Ishikawa (cell line): ENCODE data around the gene TPM1.

Source experiments
- CEBPB ChIP-seq: IDR thresholded peaks from 2 replicates; pipeline ENCODE4 v1.6.1; 2012
- CREB1 ChIP-seq: IDR thresholded peaks from 2 replicates; pipeline ENCODE4 v1.6.1; 2012; ENCODE audit warnings: low read depth
- EGR1 ChIP-seq: IDR thresholded peaks from 2 replicates; pipeline ENCODE4 v1.6.1; 2012
- EP300 ChIP-seq: IDR thresholded peaks from 2 replicates; pipeline ENCODE4 v1.6.1; 2012; ENCODE audit warnings: borderline replicate concordance
- FOXM1 ChIP-seq: IDR thresholded peaks from 2 replicates; pipeline ENCODE4 v1.6.1; 2012; ENCODE audit warnings: low read depth, borderline replicate concordance
- MAX ChIP-seq: IDR thresholded peaks from 2 replicates; pipeline ENCODE4 v1.6.1; 2012
- NFIC ChIP-seq: IDR thresholded peaks from 2 replicates; pipeline ENCODE4 v1.6.1; 2012
- RAD21 ChIP-seq: IDR thresholded peaks from 2 replicates; pipeline ENCODE4 v1.6.1; 2012; ENCODE audit warnings: low read depth
- TAF1 ChIP-seq: IDR thresholded peaks from 2 replicates; pipeline ENCODE4 v1.6.1; 2012; ENCODE audit warnings: low read depth, mild to moderate bottlenecking
- TCF12 ChIP-seq: IDR thresholded peaks from 2 replicates; pipeline ENCODE4 v1.6.1; 2012; ENCODE audit warnings: low read depth
- TEAD4 ChIP-seq: IDR thresholded peaks from 2 replicates; pipeline ENCODE4 v1.6.1; 2012
- YY1 ChIP-seq: IDR thresholded peaks from 2 replicates; pipeline ENCODE4 v1.6.1; 2012; ENCODE audit warnings: low read depth
- ZBTB7A ChIP-seq: IDR thresholded peaks from 2 replicates; pipeline ENCODE4 v1.6.1; 2012; ENCODE audit warnings: low read depth
- TF ChIP-seq, protein P1 (sequence below): IDR thresholded peaks from 2 replicates; pipeline ENCODE4 v1.6.1; 2012
- TF ChIP-seq, protein P2 (sequence below): IDR thresholded peaks from 2 replicates; pipeline ENCODE4 v1.6.1; 2012; ENCODE audit warnings: low read depth, mild to moderate bottlenecking

The TPM1 gene

DNA sequence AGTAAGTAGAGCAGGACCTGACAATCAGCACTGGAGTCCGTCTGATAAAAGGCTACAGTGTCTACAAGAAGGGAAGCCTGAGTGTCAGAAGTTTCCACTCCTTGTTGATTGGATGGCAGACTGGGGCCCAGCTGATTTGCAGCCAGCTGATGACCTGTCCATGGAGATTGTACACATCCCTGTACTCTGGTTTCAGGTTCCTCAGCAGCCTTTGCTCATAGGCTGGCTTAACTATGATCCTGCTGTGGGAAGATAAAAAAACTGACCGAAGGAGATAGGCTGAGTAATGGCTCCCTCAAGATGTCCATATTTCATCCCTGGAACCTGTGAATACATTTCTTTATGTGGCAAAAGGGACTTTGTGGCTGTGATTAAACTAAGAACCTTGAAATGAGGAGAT, 67.4 kb downstream of the TPM1 start:
- no peak for TF ChIP-seq EP300
- TF ChIP-seq TAF1 = no peak
- TF ChIP-seq, protein P1, sequence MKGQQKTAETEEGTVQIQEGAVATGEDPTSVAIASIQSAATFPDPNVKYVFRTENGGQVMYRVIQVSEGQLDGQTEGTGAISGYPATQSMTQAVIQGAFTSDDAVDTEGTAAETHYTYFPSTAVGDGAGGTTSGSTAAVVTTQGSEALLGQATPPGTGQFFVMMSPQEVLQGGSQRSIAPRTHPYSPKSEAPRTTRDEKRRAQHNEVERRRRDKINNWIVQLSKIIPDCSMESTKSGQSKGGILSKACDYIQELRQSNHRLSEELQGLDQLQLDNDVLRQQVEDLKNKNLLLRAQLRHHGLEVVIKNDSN = no peak
- TF ChIP-seq ZBTB7A = no peak
- no peak for TF ChIP-seq TEAD4
- no peak for TF ChIP-seq TCF12
- TF ChIP-seq CEBPB = no peak

GRCh38 chr15:63110428-63111026, 68.0 kb downstream of the TPM1 start:
- TF ChIP-seq TEAD4 (no peak), EP300 (no peak), MAX (no peak), RAD21 (no peak), TCF12 (no peak), EGR1 (no peak), CREB1 (no peak), TAF1 (no peak), YY1 (no peak), FOXM1 (no peak), ZBTB7A (no peak), NFIC (no peak), CEBPB (no peak)
- TF ChIP-seq, protein P1 = no peak
- TF ChIP-seq, protein P2, sequence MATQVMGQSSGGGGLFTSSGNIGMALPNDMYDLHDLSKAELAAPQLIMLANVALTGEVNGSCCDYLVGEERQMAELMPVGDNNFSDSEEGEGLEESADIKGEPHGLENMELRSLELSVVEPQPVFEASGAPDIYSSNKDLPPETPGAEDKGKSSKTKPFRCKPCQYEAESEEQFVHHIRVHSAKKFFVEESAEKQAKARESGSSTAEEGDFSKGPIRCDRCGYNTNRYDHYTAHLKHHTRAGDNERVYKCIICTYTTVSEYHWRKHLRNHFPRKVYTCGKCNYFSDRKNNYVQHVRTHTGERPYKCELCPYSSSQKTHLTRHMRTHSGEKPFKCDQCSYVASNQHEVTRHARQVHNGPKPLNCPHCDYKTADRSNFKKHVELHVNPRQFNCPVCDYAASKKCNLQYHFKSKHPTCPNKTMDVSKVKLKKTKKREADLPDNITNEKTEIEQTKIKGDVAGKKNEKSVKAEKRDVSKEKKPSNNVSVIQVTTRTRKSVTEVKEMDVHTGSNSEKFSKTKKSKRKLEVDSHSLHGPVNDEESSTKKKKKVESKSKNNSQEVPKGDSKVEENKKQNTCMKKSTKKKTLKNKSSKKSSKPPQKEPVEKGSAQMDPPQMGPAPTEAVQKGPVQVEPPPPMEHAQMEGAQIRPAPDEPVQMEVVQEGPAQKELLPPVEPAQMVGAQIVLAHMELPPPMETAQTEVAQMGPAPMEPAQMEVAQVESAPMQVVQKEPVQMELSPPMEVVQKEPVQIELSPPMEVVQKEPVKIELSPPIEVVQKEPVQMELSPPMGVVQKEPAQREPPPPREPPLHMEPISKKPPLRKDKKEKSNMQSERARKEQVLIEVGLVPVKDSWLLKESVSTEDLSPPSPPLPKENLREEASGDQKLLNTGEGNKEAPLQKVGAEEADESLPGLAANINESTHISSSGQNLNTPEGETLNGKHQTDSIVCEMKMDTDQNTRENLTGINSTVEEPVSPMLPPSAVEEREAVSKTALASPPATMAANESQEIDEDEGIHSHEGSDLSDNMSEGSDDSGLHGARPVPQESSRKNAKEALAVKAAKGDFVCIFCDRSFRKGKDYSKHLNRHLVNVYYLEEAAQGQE = no peak

DNA sequence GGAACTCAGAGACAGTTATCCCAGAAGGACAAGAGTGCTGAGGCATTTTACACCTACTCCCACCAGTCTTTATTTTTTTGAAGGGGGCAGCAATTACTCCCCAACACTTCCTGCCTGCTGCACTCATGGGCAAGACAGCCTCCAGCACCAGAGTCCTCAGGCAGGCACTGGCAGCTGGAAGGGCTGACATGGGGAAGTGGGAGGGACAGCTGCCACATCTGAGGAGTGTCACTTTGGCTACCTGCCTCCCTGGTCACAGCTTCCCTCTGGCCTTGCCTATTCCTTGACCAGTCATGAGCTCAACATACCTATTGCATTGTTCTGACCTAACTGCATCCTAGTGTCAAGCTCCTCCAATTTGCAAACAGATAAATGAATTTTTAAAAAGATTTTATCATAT, 68.9 kb downstream of the TPM1 start:
- no peak for TF ChIP-seq CEBPB
- no peak for TF ChIP-seq YY1
- no peak for TF ChIP-seq MAX
- no peak for TF ChIP-seq FOXM1
- no peak for TF ChIP-seq TAF1
- TF ChIP-seq TEAD4 = no peak
- TF ChIP-seq TCF12 = no peak
- no peak for TF ChIP-seq ZBTB7A
- TF ChIP-seq, protein P2 = no peak
- TF ChIP-seq CREB1 = no peak
- TF ChIP-seq, protein P1 = no peak
- no peak for TF ChIP-seq NFIC

GRCh38 chr15:63112871-63113270, 70.3 kb downstream of the TPM1 start:
- no peak for TF ChIP-seq EP300
- TF ChIP-seq MAX = no peak
- TF ChIP-seq, protein P1 = no peak
- no peak for TF ChIP-seq ZBTB7A
- TF ChIP-seq TAF1 = no peak
- TF ChIP-seq EGR1 = no peak
- no peak for TF ChIP-seq CREB1
- TF ChIP-seq FOXM1 = no peak
- TF ChIP-seq TCF12 = no peak
- TF ChIP-seq, protein P2 = no peak
- no peak for TF ChIP-seq NFIC
- TF ChIP-seq RAD21 = no peak
- no peak for TF ChIP-seq TEAD4
- TF ChIP-seq YY1 = no peak
- TF ChIP-seq CEBPB = no peak
